HEK293T (cell line): ENCODE data around the gene ITGA2.

Experiments used
- ARNT ChIP-seq: fragments of 450-650 bp; IDR thresholded peaks from 2 replicates; pipeline ENCODE4 v1.6.1; 2017; ENCODE audit warnings: mild to moderate bottlenecking
- BHLHE40 ChIP-seq: fragments of 450-650 bp; IDR thresholded peaks from 2 replicates; pipeline ENCODE4 v1.6.1; 2016; ENCODE audit warnings: mild to moderate bottlenecking, moderate library complexity, borderline replicate concordance
- FOXK2 ChIP-seq: fragments of 450-650 bp; IDR thresholded peaks from 2 replicates; pipeline ENCODE4 v1.6.1; 2016; ENCODE audit warnings: mild to moderate bottlenecking
- FOXM1 ChIP-seq: fragments of 450-650 bp; IDR thresholded peaks from 2 replicates; pipeline ENCODE4 v1.6.1; 2017; ENCODE audit warnings: mild to moderate bottlenecking, borderline replicate concordance
- L3MBTL2 ChIP-seq: fragments of 450-650 bp; conservative IDR thresholded peaks from 2 replicates; pipeline ENCODE4 v1.6.1; 2016; ENCODE audit warnings: mild to moderate bottlenecking
- SP1 ChIP-seq: fragments of 450-650 bp; IDR thresholded peaks from 2 replicates; pipeline ENCODE4 v1.6.1; 2017
- ZNF384 ChIP-seq: fragments of 450-650 bp; IDR thresholded peaks from 2 replicates; pipeline ENCODE4 v1.6.1; 2016

DNA sequence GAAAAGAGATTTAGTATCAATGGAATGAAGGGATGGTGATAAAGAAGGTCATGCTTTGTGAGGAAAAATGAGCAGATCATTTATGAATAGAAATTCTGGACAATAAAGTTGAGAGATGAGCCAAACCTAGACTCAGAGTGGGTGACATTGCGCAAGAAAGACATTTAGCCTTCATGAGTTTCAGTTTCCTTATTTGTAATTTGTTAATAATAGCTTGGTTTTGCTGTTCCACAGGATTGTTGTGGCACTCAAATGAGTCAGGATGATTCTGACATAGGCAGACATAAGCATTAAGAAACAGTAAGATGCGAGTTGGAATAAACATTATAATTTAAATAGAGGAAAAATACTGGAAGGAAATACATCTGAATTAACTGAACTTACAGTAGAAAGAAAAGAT lies 34.8 kb downstream of the ITGA2 start:
- TF ChIP-seq SP1 (no peak), L3MBTL2 (no peak), ARNT (no peak), FOXK2 (no peak), FOXM1 (no peak), BHLHE40 (no peak), ZNF384 (no peak)
